SK-N-SH (cell line): ENCODE measurements around the gene UGCG. TPM values are rescaled to one million over a fixed set of nuclear protein-coding genes. Genes with fewer than 3 reads are reported as not detected.

Experiments used
- CTCF ChIA-PET: fragments of 300-600, 350-600 bp; formaldehyde crosslinking; extraction: SDS; loops from one replicate; lab custom pipeline; 2021; lab: Yijun Ruan, JAX
- POLR2A ChIA-PET: fragments of 350-600 bp; sonication (Branson Sonifier 250); formaldehyde crosslinking; extraction: SDS; loops from one replicate; lab custom pipeline; 2020; ENCODE audit warnings: antibody characterized with exemption, inconsistent platforms; lab: Yijun Ruan, JAX
- DNase-seq: peaks from one replicate; pipeline ENCODE4 v3.0.0; 2012
- H2AFZ ChIP-seq: fragments of 200-600 bp; sonication (generic); 2 replicates; pipeline ENCODE4 v1.8.1; 2016; ENCODE audit warnings: antibody characterized with exemption, mild to moderate bottlenecking, low read depth
- H3F3A ChIP-seq: fragments of 200-600 bp; sonication (generic); replicated peaks from 2 replicates; pipeline ENCODE3; 2016; ENCODE audit warnings: antibody characterized with exemption, mild to moderate bottlenecking; ENCODE audit not compliant: insufficient read depth
- H3K27ac ChIP-seq, 2 experiments: fragments of 200-500 bp in 1 of 2; fragments of 200-600 bp in 1 of 2; sonication (Bioruptor generic) in 1 of 2; sonication (generic), shearing (Covaris generic) in 1 of 2; 2 replicates each; pipeline versions ENCODE4 v1.5.1 to v1.6.1; 2014 to 2016; ENCODE audit warnings: low read depth in 2 of 2, inconsistent platforms in 1 of 2, low read length in 1 of 2, mild to moderate bottlenecking in 1 of 2, mixed read lengths in 1 of 2
- H3K27me3 ChIP-seq: fragments of 200-600 bp; sonication (generic), shearing (Covaris generic); 2 replicates; pipeline ENCODE4 v1.6.1; 2016; ENCODE audit warnings: mixed run types; ENCODE audit not compliant: insufficient read depth
- H3K36me3 ChIP-seq, 2 experiments: fragments of 200-500 bp in 1 of 2; fragments of 200-600 bp in 1 of 2; sonication (Bioruptor generic) in 1 of 2; sonication (generic) in 1 of 2; replicated peaks in 1 of 2; 2 replicates each; pipeline versions ENCODE3 to v1.5.1; 2014 to 2016; ENCODE audit warnings: low read length in 1 of 2, mild to moderate bottlenecking in 1 of 2; ENCODE audit not compliant: insufficient read depth in 2 of 2, control insufficient read depth in 1 of 2
- H3K4me1 ChIP-seq, 2 experiments: fragments of 200-500 bp in 1 of 2; fragments of 200-600 bp in 1 of 2; sonication (Bioruptor generic) in 1 of 2; sonication (generic), shearing (Covaris generic) in 1 of 2; 2 replicates each; pipeline versions ENCODE4 v1.5.1 to v1.6.1; 2014 to 2016; ENCODE audit warnings: low read depth in 1 of 2, low read length in 1 of 2, mixed run types in 1 of 2; ENCODE audit not compliant: insufficient read depth in 2 of 2, control insufficient read depth in 1 of 2
- H3K4me2 ChIP-seq: fragments of 200-600 bp; sonication (generic), shearing (Covaris generic); 2 replicates; pipeline ENCODE4 v1.6.1; 2017; ENCODE audit warnings: mixed run types
- H3K4me3 ChIP-seq, 2 experiments: fragments of 200-500 bp in 1 of 2; fragments of 200-600 bp in 1 of 2; sonication (Bioruptor generic) in 1 of 2; sonication (generic), shearing (Covaris generic) in 1 of 2; 2 replicates each; pipeline versions ENCODE4 v1.5.1 to v1.8.1; 2014 to 2016; ENCODE audit warnings: low read depth in 2 of 2, inconsistent platforms in 1 of 2, low read length in 1 of 2, mild to moderate bottlenecking in 1 of 2, mixed read lengths in 1 of 2, moderate library complexity in 1 of 2
- H3K79me2 ChIP-seq: fragments of 200-600 bp; sonication (generic); 2 replicates; pipeline ENCODE4 v1.8.1; 2017; ENCODE audit warnings: mild to moderate bottlenecking; ENCODE audit not compliant: insufficient read depth
- H3K9ac ChIP-seq: fragments of 200-600 bp; sonication (generic); 2 replicates; pipeline ENCODE4 v1.6.1; 2017; ENCODE audit warnings: mixed run types
- H3K9me2 ChIP-seq: fragments of 200-600 bp; sonication (generic); 2 replicates; pipeline ENCODE4 v1.6.1; 2017; ENCODE audit warnings: mixed run types
- H3K9me3 ChIP-seq: fragments of 200-600 bp; sonication (generic); 2 replicates; pipeline ENCODE4 v1.6.1; 2017; ENCODE audit warnings: mixed run types, mild to moderate bottlenecking, moderate library complexity
- H4K20me1 ChIP-seq: fragments of 200-600 bp; sonication (generic); 2 replicates; pipeline ENCODE4 v1.6.1; 2017; ENCODE audit warnings: mild to moderate bottlenecking, mixed run types; ENCODE audit not compliant: insufficient read depth
- CHD2 ChIP-seq: fragments of 150-350 bp; IDR thresholded peaks from 2 replicates; pipeline ENCODE4 v1.6.1; 2018; ENCODE audit warnings: low read length; ENCODE audit not compliant: partially characterized antibody
- EZH2phosphoT487 ChIP-seq: fragments of 200-600 bp; sonication (generic); IDR thresholded peaks from 2 replicates; pipeline ENCODE4 v1.6.1; 2017; ENCODE audit warnings: low read depth, mixed run types, mild to moderate bottlenecking, antibody characterized with exemption, moderate library complexity, borderline replicate concordance
- FOXJ3 ChIP-seq: sonication (generic); formaldehyde crosslinking; IDR thresholded peaks from 2 replicates; pipeline ENCODE4 v1.5.1; 2020; ENCODE audit warnings: mild to moderate bottlenecking, missing genetic modification reagents
- GABPA ChIP-seq: IDR thresholded peaks from 2 replicates; pipeline ENCODE4 v1.4.0; 2012; ENCODE audit warnings: low read depth, mild to moderate bottlenecking
- MEF2A ChIP-seq: IDR thresholded peaks from 2 replicates; pipeline ENCODE4 v1.4.0; 2012; ENCODE audit warnings: low read depth, borderline replicate concordance
- MXI1 ChIP-seq: IDR thresholded peaks from 2 replicates; pipeline ENCODE4 v1.6.1; 2012; ENCODE audit warnings: mild to moderate bottlenecking, low read depth, low read length, improper control_type of control experiment
- NFIC ChIP-seq: IDR thresholded peaks from 2 replicates; pipeline ENCODE4 v1.4.0; 2012; ENCODE audit warnings: borderline replicate concordance
- NRF1 ChIP-seq: IDR thresholded peaks from 2 replicates; pipeline ENCODE4 v1.6.1; 2012; ENCODE audit warnings: low read depth, mild to moderate bottlenecking, low read length
- PBX3 ChIP-seq: IDR thresholded peaks from 2 replicates; pipeline ENCODE4; 2012
- POLR2AphosphoS5 ChIP-seq: IDR thresholded peaks from 2 replicates; pipeline ENCODE4 v1.6.1; 2012; ENCODE audit warnings: low read depth, low read length
- RCOR1 ChIP-seq: fragments of 150-350 bp; IDR thresholded peaks from 2 replicates; pipeline ENCODE4 v1.6.1; 2017; ENCODE audit warnings: antibody characterized with exemption, low read length
- REST ChIP-seq: IDR thresholded peaks from 2 replicates; pipeline ENCODE4 v1.6.1; 2012; ENCODE audit warnings: mild to moderate bottlenecking, low read depth, low read length, moderate library complexity
- RFX5 ChIP-seq: IDR thresholded peaks from 2 replicates; pipeline ENCODE4 v1.6.1; 2012; ENCODE audit warnings: mild to moderate bottlenecking, improper control_type of control experiment, low read length
- SMC3 ChIP-seq: IDR thresholded peaks from 2 replicates; pipeline ENCODE4 v1.6.1; 2012; ENCODE audit warnings: low read depth, low read length, improper control_type of control experiment
- USF1 ChIP-seq: IDR thresholded peaks from 2 replicates; pipeline ENCODE4 v1.4.0; 2012; ENCODE audit warnings: low read depth, borderline replicate concordance
- USF2 ChIP-seq: fragments of 150-350 bp; IDR thresholded peaks from 2 replicates; pipeline ENCODE4 v1.6.1; 2017; ENCODE audit warnings: antibody characterized with exemption, low read length, low read depth, borderline replicate concordance
- YY1 ChIP-seq: IDR thresholded peaks from 2 replicates; pipeline ENCODE4 v1.4.0; 2012; ENCODE audit warnings: low read depth, mild to moderate bottlenecking
- WGBS: methylation state at CpG from one replicate; pipeline ENCODE4 v1.1.6; 2017; ENCODE audit warnings: low lambda C conversion rate; 5-methylcytosine and 5-hydroxymethylcytosine counted together
- polyA plus RNA-seq, 3 experiments: library from polyadenylated mRNA; depleted of rRNA; stranded (reverse); fragments of >200 nt; gene quantifications; 2 replicates each; pipeline ENCODE4 v1.2.3, GENCODE V29; 2012

UGCG gene
- polyA plus RNA-seq, 1 of the 3 experiments (the other 2 are of a cell fraction): 20.0 TPM

GRCh38 chr9:111909444-111909843 lies 12.8 kb downstream of the UGCG start:
- H3K9ac ChIP-seq: no peak overlapping the region
- H3K9me3 ChIP-seq: no peaks in the 10 kb centered on the region
- H3K9me2 ChIP-seq: no peaks in the 10 kb centered on the region
- no peak overlapping the region for H2AFZ ChIP-seq
- peaks cover 0 to under 1% of the 10 kb centered on the region in 2 experiments for H3K36me3 ChIP-seq
- H3K4me2 ChIP-seq: no peak overlapping the region
- H3K4me3 ChIP-seq: no peak overlapping the region
- peaks cover 97% of the 10 kb centered on the region for H4K20me1 ChIP-seq
- H3K4me1 ChIP-seq: no peaks in the 10 kb centered on the region; a peak in 1 of 4 replicates
- no peak overlapping the region for H3K27ac ChIP-seq
- peaks cover 98% of the 10 kb centered on the region for H3K79me2 ChIP-seq
- POLR2A ChIA-PET: no interaction called here
- WGBS: 93% methylated on average over 3 of the region's 3 CpGs
- DNase-seq: no peak
- CTCF ChIA-PET: no interaction called here
- peaks cover 6% of the 10 kb centered on the region for H3F3A ChIP-seq
- TF ChIP-seq MXI1 (no peak), POLR2AphosphoS5 (no peak), NFIC (no peak), USF1 (no peak)
- H3K27me3 ChIP-seq: no peaks in the 10 kb centered on the region

DNA sequence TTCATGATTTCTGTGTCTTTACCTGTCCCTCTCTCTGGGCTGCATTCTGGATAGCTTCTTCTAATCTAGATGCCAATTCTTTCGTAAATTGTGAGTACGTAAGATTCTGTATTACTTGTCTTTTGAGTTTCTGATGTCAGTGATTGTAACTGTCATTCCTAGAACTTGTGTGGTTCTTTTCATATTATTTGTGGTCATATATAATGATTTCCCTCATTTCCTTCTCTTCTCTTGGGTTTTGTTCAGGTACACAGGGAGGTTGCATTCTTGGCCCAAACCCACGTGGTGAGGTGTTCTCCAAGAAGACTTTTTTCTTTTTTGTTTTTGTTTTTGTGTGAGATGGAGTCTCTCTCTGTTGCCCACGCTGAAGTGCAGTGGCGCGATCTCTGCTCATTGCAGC lies 13.8 kb downstream of the UGCG start:
- Histone ChIP-seq H3K9me3 (no peaks in the 10 kb centered on the region), H3K4me3 (no peak overlapping the region), H3K9ac (no peak overlapping the region), H4K20me1 (peaks cover 96% of the 10 kb centered on the region), H3K27me3 (no peaks in the 10 kb centered on the region), H3K36me3 (peaks cover under 1 to 4% of the 10 kb centered on the region in 2 experiments), H3K4me1 (no peaks in the 10 kb centered on the region; a peak in 1 of 4 replicates), H3K27ac (no peak overlapping the region), H2AFZ (no peak overlapping the region), H3K4me2 (no peak overlapping the region), H3K79me2 (peaks cover 98% of the 10 kb centered on the region), H3F3A (peaks cover 6% of the 10 kb centered on the region), H3K9me2 (no peaks in the 10 kb centered on the region)
- no peak for TF ChIP-seq FOXJ3 (CRISPR knock-in tag)
- WGBS: 96% methylated on average over 6 of the region's 6 CpGs
- POLR2A ChIA-PET: no interaction called here
- no peak for DNase-seq
- CTCF ChIA-PET: no interaction called here

GRCh38 chr9:111913159-111913558 lies 16.5 kb downstream of the UGCG start:
- H3K9ac ChIP-seq: no peak overlapping the region
- peaks cover 98% of the 10 kb centered on the region for H3K79me2 ChIP-seq
- no peaks in the 10 kb centered on the region for H3K9me3 ChIP-seq
- DNase-seq: no peak
- no peaks in the 10 kb centered on the region for H3K27me3 ChIP-seq
- peaks cover 6% of the 10 kb centered on the region for H3F3A ChIP-seq
- no peak overlapping the region for H3K4me3 ChIP-seq
- peaks cover 78% of the 10 kb centered on the region for H4K20me1 ChIP-seq
- H3K36me3 ChIP-seq: peaks cover 8 to 26% of the 10 kb centered on the region in 2 experiments
- H3K9me2 ChIP-seq: no peaks in the 10 kb centered on the region
- ChIA-PET POLR2A (no interaction called here), CTCF (no interaction called here)
- H3K27ac ChIP-seq: no peak overlapping the region
- H2AFZ ChIP-seq: no peak overlapping the region
- no peaks in the 10 kb centered on the region; a peak in 1 of 4 replicates for H3K4me1 ChIP-seq
- WGBS: 95% methylated on average over 6 of the region's 6 CpGs
- H3K4me2 ChIP-seq: no peak overlapping the region
- TF ChIP-seq EZH2phosphoT487 (no peak), REST (no peak), RCOR1 (no peak), RFX5 (no peak), YY1 (no peak), GABPA (no peak), CHD2 (no peak), SMC3 (no peak), PBX3 (no peak), MEF2A (no peak), NRF1 (no peak), USF2 (no peak)
